OCI-M2 (cell line): Measurements from ENCODE around the gene MGMT.

Source experiments
- DNase-seq: peaks from one replicate; lab custom pipeline; 2025; ENCODE audit not compliant: unreplicated experiment; lab: John Stamatoyannopoulos, UW

Gene MGMT

DNA sequence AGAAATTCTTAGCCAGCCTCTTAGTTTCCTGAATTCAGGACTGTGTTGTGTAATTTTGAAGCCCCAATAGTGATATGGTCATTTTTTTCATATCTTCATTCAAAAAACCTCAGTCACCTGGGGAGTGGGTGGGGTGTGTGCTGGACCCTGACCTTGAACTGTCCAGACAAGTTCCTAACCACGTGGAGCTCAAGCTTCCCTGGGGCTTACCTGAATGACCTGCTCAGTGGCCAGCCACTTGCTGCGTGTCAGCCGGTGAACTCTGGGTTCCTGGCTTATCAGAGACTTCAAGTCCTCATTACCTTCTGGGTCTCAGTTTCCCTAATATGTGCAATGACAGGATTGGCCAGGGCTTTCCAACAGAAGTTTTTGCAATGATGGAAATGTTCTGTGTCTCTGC lies 27.1 kb downstream of the MGMT start:
- no peak for DNase-seq

DNA sequence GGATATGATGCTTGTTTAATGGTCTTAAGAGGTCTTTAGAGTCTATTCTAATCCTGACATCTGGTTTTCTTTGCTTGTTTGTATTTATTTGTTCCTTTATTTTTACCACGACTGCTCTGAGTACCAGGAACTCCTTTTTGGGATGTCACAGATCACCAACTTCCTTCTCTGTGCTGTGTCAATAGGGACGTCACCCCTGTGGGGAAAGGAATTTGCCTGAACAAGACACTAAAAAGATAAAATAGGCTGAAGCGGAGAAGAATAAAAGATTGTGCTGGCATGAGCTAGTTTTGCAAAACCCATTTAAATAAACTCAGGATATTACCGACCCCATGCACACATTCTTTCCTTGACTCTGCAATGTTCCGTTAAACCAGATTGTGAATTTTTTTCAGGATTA lies 27.7 kb downstream of the MGMT start:
- no peak for DNase-seq

DNA sequence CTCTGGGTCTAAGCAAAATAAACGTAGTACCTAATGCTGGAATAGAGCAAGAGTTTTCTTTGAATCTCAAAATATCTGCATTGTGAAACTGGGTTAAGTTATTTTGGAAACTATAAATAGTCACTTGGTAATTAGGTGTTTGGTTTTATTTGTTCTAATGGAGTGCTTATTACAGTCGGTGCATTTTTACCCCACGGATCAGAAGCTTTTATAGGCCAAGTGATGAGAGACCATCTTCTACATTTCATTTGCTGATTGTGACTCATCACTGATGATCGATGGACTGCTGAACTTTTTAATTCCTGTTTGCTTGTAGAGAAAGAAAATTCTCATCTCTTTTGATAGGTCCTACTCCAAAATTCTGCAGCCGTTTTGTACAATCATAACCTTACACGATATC lies 28.2 kb downstream of the MGMT start:
- DNase-seq: no peak

DNA sequence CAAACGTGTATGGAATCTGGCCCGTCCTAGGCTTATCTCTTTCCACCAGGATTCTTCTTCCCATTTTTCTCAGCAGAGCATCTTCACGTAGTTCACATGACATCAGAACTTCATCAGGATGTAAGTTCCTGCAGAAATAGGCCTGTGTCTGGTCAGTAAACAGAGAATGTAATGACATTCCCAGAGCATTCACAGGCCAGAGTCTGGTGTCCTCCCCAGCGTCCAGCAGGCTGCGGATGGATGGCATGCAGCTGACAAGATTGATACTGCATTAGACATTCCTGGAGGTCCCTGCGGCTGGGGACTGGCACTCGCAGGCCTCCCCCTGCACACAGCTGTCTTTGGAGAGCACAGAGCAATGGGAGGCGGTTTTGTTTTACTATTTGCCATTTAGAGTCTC lies 28.7 kb downstream of the MGMT start:
- DNase-seq: no peak

DNA sequence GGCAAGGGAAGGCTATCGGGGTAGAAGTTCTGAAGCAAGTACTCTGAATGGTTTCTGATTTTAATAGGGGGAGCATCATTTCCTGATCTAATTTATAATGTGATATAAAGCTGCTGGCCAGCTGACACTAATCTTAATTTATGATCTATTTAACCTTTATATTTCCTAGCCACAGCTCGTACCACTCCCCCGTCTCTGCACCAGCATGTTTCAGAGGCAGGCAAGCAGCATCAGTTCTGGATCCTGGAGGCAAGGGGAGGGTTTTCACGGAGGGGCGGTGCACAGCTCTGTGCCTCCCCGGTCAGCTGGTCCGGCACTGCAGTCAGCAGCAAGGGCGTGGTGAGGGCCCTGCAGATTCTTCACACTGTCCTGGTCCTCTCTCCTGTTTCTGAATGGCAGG lies 30.0 kb downstream of the MGMT start:
- no peak for DNase-seq

DNA sequence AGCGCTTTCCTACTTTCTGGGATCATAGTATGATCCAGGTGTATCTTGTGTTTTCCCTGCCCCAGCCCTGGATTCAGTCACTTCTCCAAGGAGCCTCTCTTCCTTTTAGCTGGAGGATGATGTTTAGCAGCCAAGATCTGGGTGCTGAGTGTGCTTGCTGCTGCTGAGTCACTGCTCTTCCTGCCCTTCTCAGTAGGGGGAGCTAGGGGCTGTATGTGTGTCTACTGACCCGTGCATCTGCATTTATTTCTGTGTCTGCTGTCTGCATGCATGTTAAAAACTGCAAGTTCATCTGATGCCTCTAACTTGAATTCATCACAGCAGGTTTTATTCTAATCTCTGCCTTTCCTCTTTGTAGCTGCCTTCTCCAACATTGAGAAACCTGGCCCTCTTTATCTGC lies 31.6 kb downstream of the MGMT start:
- DNase-seq: no peak

DNA sequence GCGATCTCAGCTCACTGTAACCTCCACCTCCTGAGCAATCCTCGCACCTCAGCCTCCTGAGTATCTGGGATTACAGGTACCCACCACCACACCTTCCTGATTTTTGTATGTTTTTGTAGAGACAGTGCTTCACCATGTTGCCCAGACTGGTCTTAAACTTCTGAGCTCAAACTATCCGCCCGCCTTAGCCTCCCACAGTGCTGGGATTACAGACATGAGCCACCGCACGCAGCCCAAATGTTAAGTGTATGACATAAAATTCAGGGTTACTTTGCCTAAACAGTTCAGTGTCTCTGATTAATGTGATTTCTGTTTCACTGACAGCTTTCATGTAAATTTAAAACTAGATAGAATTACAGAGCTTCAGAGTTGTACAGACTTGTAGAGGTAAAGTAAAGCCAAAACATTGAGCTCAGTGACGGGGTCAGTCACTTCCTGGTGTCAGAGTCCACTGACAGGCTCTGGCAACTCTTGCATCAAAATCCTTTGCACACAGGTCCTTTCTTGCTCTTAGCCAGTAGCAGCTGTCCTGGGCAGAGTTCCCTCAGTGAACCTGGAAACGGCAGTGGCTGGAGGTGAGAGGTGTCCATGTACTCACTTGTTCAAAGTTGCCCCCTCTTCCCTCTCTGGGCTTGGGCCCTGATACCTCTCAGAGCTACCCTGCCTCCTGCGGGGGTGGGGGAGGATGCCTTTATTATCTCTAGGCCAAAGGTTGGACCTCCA lies 33.7 kb downstream of the MGMT start:
- DNase-seq: no peak

DNA sequence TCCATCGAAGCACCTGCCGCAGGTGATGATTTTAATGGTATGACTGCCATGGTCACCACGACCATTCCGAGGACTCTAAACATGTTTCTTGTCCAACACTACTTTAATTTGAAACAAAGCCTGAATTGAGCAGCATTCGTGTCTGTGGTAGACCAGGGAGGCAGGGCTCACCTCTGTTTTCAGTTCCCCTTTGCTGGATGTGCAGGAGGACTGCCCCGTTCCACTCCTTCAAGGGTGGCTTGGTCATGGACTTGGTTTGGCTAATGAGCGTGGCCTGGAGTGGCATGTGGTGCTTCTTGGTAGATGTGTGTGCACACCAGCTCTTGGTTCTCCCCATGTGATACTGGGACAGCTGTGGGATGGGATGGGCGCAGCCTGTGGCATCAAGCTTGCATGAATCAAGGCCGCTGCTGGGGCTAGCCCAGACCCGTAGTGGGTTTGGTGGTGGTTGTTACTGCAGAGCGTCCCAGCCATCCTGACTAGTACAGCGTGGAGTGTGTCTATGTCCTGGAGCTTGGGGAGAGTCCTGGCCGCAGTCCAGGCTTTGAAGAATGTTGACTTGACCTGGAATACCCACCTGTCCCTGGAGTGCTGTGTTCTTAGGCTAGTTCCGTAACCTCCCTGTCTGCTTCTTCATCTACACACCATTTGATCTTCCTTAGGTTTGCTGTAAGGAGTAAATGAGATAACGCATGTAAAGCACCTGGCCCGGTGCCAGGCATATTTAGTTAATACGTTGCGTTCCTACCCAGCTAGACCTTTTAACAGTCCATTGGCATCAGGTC lies 34.8 kb downstream of the MGMT start:
- DNase-seq: no peak

DNA sequence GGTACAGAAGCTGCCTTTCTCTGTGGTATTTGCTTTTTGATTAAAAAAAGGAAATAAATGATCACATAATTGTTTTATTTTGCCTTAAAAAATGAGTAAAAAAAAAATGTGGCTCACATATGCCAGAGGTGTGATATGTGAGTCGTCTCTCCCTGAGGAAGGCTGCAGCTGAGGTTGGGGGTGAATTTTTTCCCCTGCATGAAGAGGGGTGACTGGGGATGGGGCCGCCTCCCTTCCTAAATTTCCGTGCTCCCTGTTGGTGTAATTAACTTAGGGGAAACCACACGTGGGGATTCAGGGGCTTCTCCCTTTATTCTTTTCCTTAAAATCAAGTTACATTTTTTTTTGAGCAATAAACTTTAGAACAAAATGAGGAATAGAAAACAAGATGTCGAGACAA lies 35.4 kb downstream of the MGMT start:
- no peak for DNase-seq

DNA sequence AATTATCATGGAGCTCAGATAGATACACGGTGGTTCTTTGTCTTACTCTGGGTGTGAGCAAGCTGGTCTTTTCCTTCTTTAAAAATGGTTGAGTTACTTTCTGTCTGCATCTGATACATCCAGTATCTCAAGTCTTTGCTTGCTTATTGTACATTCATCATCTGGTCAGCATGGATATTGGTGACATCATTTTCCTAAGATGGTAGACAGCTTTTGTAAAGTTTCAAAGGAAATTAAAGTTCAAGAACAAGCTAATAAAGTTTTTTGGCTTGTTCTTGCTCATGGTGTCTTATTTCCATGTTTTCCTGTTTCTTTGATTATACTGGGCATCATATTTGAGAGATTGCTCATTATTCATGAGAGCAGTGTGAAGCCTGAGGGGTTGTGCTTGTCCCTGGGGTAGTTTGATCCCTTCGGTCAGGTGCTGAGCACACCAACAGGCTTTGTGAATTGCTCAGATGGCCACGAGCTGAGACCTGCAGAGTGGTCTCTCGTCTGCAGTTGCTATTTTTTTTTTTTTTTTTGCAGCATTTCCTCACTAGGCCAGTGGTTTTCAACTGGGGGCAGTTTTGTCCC lies 38.5 kb downstream of the MGMT start:
- no peak for DNase-seq

DNA sequence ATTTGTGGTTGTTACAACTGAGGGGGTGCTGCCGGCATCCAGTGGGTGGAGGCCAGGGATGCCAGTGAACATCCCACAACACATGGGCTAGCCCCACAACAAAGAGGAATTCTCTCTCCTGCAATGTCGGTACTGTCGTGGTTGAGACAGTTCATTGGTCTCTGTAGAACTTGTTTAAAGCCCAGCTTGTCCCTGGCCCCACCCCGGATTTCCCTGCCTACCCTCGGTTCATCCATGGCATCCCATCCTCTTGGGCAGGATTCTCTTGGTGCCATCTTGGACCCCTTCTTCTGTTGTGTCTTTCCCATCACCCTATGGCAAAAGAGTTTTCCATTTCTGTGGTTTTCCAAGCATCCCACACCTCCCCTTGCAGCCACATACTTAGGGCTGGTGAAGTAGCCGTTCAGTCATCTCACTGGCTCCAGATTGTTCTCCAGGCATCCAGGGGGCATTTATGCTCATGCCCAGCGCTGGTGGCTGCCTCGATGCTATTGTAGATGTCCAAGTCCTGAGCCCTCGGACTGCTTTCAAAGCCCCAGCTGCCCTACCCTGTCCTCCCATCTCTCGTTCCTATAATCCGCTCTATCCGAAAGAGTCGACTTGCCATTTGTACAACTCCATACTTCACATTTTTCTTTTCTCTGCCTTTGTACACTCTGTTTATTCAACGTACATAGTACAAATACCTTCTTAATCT lies 39.2 kb downstream of the MGMT start:
- no peak for DNase-seq

DNA sequence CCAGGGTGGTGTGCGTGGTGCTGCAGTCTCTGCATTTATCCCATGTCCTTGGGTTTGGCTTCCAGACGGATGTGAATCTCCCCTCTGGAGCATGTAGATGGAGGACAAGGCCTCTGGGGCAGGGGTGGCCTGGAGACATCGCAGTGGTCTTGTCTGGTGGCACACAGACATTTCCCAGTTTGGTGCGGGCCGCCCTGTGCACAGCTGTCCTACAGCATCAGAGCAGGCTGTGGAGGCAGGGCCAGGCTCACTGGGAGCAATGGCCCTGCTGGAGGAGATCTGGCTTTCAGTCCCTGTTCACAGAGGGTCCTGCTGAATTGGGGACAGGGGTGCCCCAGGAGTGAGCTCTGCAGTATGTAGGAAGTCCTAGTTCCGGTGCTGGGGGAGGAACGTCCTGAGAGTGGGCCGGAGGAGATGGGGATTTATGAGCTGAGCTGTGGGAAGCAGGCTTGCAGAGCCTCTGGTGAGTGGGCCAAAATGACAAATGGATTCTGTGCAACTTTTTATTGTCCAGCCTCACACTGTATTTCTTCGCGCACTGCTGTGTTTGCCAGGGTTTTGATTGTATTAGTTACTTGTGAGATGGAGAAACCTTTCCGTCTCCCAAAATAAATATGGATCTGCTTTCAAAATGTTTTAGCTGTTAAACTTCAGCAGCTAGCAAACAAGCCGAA lies 40.3 kb downstream of the MGMT start:
- no peak for DNase-seq

DNA sequence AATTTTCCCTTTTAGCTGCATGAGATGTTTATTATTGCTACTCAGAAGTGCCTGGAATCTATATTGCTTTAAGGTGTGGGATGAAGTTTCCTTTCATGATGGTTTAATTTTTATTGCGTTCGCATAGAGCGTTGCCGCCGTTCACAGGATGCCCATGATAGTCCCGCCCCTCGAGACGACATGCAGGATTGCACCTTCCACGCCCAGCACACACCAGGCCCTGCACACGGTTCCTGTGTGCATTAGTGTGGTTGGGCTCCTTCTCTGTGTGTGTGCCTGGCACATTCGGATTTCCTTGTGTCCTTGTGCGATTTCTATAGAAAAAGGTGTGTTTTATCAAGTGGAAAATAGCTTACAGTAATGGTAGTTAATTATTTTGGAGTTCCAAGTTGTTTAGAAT lies 42.1 kb downstream of the MGMT start:
- DNase-seq: no peak

DNA sequence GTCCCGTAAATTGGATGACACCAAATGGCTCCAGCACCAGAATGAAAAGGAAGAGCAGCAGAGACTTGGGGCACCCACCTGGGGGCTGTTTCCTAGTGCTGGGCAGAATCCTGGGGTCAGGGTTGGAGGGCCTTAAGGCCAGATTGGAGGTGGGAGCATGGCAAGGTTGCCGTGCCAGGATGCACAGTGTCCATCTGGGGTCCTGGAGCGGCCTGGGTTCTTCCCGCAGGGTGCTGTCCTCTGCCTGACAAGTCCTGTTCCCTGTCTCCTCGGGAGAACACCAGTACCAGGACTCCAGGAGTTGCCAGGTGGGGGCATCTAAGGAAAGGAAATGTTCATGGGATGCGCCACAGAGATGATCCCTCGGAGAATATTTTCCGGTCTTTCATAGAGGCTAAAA lies 42.8 kb downstream of the MGMT start:
- no peak for DNase-seq

DNA sequence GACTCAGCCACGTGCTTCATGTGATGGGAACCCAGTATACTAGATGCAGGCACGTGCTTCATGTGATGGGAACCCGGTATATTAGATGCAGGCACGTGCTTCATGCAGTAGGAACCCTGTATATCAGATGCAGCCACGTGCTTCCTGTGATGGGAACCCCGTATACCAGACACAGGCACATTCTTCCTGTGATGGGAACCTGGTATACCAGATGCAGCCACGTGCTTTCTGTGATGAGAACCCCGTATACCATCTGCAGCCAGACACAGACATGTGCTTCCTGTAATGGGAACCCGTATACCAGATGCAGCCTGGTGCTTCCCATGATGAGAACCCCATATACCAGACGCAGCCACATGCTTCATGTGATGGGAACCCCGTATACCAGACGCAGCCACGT lies 44.0 kb downstream of the MGMT start:
- DNase-seq: no peak

DNA sequence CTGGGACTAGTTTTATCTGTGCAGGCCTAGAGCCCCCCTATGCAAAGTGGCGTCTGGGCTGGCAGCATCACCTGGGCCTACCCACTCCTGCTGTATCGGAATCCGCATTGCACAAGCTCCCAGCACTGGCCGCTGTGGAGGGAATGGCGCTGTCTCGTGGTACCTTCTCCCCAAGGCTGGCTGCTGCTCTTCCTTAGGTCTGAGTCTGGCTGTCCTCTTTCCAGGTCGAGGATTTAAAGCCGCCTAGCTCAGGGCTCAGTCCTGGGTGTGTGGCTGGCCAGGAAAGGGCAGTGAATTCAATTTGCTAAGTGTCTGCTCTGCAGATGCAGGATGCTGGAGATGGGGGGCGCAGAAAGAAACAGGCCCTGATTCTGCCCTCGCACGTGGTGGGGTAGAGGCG lies 44.7 kb downstream of the MGMT start:
- DNase-seq: no peak

DNA sequence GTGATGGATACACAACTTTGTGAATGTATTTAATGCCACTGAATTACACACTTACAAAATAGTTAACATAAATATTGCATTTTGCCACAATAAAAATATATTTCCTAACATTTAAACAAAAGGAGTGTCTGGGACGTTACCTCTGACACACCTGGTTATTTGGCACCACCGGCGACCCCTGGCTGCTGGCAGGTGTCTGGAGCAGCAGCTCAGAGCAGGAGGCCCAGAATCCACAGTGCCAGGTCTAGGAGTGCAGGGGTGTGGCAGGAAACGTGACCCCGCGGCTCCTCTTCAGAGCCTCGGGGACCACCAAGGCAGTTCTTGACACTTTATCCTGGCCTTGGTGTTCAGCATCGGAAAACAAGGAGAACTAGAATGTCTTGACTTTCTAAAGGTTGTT lies 46.3 kb downstream of the MGMT start:
- no peak for DNase-seq

DNA sequence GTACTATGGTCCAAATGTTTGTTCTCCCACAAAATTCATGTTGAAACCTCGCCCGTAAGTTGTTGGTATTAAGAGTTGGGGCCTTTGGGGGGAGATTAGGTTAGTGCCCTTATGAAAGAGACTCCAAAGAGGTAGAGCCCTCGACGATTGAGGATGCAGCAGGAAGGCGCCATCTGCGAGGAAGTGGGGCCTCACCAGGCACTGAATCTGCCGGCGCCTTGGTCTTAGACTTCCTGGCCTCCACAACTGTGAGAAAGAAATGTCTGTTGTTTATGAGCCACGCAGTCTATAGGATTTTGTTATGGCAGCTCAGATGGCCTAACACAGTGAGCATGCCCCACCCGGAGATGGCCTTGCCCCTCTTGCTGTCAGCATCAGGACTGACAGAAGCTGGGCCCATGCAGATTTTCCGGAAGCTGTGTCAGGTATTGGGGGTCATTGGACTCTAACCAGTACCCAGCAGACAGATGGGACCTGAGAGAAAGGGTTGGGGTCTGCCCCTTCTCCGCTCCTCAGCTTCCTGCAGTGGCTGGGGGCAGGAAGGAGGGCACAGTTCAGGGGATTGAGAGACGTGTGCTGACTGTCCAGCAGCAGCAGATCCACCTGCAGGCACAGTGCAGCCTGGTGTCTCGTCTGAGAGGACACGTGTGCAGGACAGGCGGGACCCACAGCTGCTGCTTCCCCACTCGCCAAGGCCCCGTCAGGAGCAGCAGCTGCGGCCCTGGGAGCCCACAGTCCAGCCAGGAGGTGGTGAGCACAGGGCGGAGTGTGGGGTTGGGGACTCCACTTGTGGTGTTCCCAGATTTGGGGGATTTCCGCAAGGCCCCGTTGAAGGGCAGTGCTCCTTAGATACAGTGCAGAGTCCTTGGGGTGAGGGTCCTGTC lies 47.8 kb downstream of the MGMT start:
- no peak for DNase-seq

DNA sequence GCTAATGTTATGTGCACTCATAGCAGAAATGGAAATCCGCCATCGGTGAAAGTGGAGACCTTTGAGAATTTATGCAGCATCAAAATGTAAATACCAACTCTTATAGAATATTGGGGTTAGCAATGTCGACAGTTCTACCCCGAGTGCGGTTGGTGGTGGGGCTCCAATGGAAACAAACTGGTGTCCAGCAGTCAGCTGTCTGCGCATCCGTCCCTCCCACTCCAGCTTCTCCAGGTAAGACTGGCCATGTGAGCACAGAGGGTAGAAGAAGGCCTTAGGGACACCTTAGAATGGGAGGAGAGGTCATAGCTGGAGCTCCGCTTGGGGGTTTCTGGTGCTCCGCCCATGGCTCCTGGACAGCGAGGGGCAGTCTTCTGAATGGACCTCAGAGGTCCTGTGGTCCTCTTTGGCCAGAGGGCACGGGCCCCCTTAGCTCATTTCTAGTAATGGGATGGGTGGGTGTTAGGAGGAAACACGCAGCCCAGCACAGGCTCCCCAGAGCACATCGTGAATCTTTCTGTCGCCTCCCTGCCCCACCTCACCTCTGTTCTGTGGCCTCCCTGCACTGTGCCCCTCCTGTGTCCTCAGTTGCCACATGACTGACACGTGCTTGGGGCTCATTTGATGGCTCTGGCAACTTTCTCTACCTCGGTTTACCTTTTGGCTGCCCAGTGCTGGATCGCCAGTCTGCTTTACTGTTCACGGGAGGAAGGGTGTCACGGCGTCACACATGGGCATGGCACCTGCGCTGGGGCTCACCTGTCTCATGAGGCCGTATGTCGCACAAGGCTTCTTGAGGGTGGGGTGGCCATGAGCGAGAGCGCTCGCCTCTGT lies 50.0 kb downstream of the MGMT start:
- no peak for DNase-seq
